IMR-90 (cell line): ENCODE measurements around the gene ORAI3. TPM values are rescaled to one million over a fixed set of nuclear protein-coding genes. Genes with fewer than 3 reads are reported as not detected.

Source experiments
- POLR2A ChIP-seq: IDR thresholded peaks from 2 replicates; pipeline ENCODE4 v1.6.1; 2012; ENCODE audit warnings: mild to moderate bottlenecking, low read depth, low read length
- polyA plus RNA-seq, 3 experiments: library from polyadenylated mRNA; depleted of rRNA; stranded (reverse); fragments of >200 nt; gene quantifications; 2 replicates each; pipeline ENCODE4 v1.2.3, GENCODE V29; 2012; ENCODE audit warnings: low replicate concordance in 1 of 3
- total RNA-seq: library from RNA; depleted of rRNA; stranded (reverse); fragments of >200 nt; gene quantifications from 2 replicates; pipeline ENCODE4 v1.2.3, GENCODE V29; 2012
- TF ChIP-seq, protein P1 (sequence below): fragments of 150-350 bp; IDR thresholded peaks from 2 replicates; pipeline ENCODE4 v1.6.1; 2016; ENCODE audit warnings: low read depth, mild to moderate bottlenecking, low read length, moderate library complexity, borderline replicate concordance

The ORAI3 gene
- total and polyA plus RNA-seq, 2 of the 4 experiments (the other 2 are of a cell fraction) = 6.8 to 16.9 TPM

DNA sequence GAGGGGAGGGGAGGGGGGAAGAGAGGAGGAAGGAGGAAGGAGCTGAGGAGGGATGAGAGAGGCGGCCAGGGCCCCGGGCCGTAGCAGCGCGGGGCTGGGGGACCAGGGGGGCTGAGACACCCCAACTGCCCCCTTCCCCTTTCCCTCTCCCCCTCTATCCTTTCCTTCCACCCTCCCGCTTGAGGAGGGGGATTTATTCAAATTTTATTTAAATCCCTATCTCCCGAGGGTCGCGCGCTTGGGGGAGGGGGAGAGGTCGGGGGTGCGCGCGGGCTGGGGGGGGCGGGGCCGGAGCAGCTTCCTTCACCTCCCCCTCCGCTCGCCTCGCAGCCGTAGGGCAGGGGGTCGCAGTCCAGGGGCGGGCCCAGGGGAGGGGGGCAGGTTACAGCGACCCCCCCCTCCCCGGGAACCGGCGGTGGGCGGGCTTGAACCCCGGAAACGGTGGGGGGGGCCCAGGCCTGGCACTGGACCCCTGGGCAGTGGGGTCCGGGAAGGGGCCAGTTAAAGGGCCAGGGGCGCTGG lies 25.3 kb upstream of the ORAI3 start, which contains the start of gene FBXL19 (continued):
- TF ChIP-seq, protein P1, sequence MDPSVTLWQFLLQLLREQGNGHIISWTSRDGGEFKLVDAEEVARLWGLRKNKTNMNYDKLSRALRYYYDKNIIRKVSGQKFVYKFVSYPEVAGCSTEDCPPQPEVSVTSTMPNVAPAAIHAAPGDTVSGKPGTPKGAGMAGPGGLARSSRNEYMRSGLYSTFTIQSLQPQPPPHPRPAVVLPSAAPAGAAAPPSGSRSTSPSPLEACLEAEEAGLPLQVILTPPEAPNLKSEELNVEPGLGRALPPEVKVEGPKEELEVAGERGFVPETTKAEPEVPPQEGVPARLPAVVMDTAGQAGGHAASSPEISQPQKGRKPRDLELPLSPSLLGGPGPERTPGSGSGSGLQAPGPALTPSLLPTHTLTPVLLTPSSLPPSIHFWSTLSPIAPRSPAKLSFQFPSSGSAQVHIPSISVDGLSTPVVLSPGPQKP = no peak
- no peak for TF ChIP-seq POLR2A
